Gastrocnemius medialis (tissue), 4 donors: ENCODE results near the gene RDH5.

Experiments
- CTCF ChIP-seq, 5 experiments: fragments of 450-650 bp in 3 of 5; fragments of 200-600 bp in 2 of 5; sonication (generic) in 2 of 5; IDR thresholded peaks in 4 of 5; conservative IDR thresholded peaks in 1 of 5; 1 replicate in 4 of 5; 2 replicates in 1 of 5; pipeline ENCODE4 v1.5.1; 2016 to 2019; ENCODE audit warnings: antibody characterized with exemption in 5 of 5, mild to moderate bottlenecking in 3 of 5, moderate library complexity in 3 of 5
- POLR2A ChIP-seq, 2 donors: fragments of 450-650 bp; IDR thresholded peaks; one replicate each; pipeline ENCODE4 v1.6.1; 2017; ENCODE audit warnings: antibody characterized with exemption in 2 of 2, mild to moderate bottlenecking in 2 of 2, moderate library complexity in 2 of 2

GRCh38 chr12:55734595-55734994 lies 14.4 kb downstream of the RDH5 start:
- no peak for TF ChIP-seq CTCF (IDR thresholded peaks at IDR 0.05 in 4 of 5, conservative IDR thresholded peaks at IDR 0.05 in 1 of 5)
- no peak for TF ChIP-seq POLR2A (IDR thresholded peaks at IDR 0.05)
